Measurements from ENCODE around the gene ACKR3. TPM values are rescaled to one million over a fixed set of nuclear protein-coding genes. Genes with fewer than 3 reads are reported as not detected.
A peak's percentile ranks its signal among the peaks of the same experiment; 100 is the strongest.

Gene ACKR3
- total RNA-seq, 1 donor from 2014 or later, result 21.4 TPM

DNA sequence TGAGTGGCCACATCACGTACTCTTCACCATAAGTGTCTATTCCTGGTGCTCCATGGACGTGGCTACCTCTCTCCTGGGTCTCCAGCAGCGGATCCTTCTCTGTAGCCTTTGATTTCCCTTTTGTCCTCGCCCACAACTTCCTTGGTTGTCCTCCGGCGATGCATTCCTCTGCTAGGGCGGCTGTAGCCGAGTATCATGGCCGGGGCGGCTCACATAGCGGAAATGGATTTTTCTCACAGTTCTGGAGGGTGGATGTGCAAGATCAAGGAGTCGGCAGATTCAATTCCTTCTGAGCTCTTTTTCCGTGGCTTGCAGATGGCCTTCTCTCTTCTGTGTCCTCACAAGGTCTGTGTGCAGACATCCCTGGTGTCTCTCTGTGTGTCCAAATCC lies 35.7 kb downstream of the ACKR3 start:
- Histone ChIP-seq H3K9ac (ENCODE audit: low read depth in 1 of 3, low read length in 3 of 3) (no peak overlapping the region), H3K36me3 (ENCODE audit: control insufficient read depth in 3 of 3, insufficient read depth in 3 of 3, low read length in 3 of 3) (no peaks in the 10 kb centered on the region), H3K27me3 (ENCODE audit: control insufficient read depth in 3 of 3, insufficient read depth in 3 of 3, low read length in 3 of 3) (peaks cover 0 to 6% (median 0%) of the 10 kb centered on the region in 3 donors), H3K4me3 (ENCODE audit: low read length in 3 of 3) (no peak overlapping the region), H3K4me1 (ENCODE audit: control insufficient read depth in 3 of 3, insufficient read depth in 3 of 3, low read length in 3 of 3) (peaks cover 0 to 5% (median 0%) of the 10 kb centered on the region in 3 donors), H3K27ac (ENCODE audit: low read depth, low read length) (no peak overlapping the region), H3K9me3 (ENCODE audit: control insufficient read depth in 3 of 3, low read length in 3 of 3) (no peaks in the 10 kb centered on the region)

DNA sequence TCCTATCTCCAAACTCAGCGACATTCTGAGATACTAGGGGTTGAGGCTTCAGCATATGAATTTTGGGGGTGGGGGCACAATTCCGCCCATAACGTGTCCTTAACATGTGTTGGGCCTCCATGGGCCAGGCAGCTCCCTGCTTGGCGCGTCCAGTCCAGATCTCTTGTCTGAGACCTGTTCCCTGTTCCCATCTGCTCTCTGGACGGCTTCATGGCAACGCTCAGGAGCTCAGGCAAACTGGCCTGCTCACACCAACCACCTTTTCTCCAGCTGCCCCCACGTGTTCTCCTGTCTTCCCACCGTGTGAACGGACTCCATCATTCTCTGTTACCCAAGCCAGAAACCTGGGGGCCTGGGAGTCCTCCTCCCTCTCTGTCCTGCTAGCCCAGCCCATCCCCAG lies 36.4 kb downstream of the ACKR3 start:
- Histone ChIP-seq H3K27me3 (ENCODE audit: control insufficient read depth in 3 of 3, insufficient read depth in 3 of 3, low read length in 3 of 3) (peaks cover 0 to 6% (median 0%) of the 10 kb centered on the region in 3 donors), H3K36me3 (ENCODE audit: control insufficient read depth in 3 of 3, insufficient read depth in 3 of 3, low read length in 3 of 3) (no peaks in the 10 kb centered on the region), H3K9ac (ENCODE audit: low read depth in 1 of 3, low read length in 3 of 3) (no peak overlapping the region), H3K9me3 (ENCODE audit: control insufficient read depth in 3 of 3, low read length in 3 of 3) (no peaks in the 10 kb centered on the region), H3K4me3 (ENCODE audit: low read length in 3 of 3) (no peak overlapping the region), H3K27ac (ENCODE audit: low read depth, low read length) (no peak overlapping the region), H3K4me1 (ENCODE audit: control insufficient read depth in 3 of 3, insufficient read depth in 3 of 3, low read length in 3 of 3) (peaks cover 0 to 5% (median 2%) of the 10 kb centered on the region in 3 donors)

DNA sequence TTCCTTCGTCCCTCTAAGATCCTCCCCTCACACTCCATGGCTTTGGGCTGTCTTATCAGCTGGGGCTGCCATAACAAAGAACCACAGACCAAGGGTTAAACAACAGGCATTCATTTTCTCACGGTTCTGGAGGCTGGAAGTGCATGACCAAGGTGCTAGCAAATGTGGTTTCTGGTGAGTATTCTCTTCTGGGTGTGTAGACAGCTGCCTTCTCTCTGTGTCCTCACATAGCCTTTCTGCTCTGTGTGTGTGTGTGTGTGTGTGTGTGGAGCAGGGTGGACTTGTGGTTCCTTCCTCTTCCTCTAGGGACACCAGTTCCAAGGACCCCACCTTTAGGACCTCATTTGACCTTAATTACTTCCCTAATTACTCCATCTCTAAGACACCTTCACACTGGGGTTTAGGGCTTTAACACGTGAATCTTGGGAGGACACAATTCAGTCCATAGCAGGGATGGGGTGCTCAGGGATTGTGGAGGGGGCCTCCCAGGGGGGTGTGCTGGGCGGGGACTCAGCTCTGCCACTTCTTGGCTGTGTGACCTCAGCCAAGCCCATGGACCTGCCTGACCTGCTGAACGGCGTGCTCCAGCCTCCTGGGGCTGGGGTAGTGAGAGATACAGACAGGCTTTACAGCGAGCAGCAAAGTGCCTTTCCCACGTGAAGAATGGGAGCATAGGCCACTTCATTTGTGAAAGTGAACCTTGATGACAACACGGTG lies 38.0 kb downstream of the ACKR3 start:
- peaks cover 0 to 6% (median 0%) of the 10 kb centered on the region in 3 donors for H3K27me3 ChIP-seq (ENCODE audit: control insufficient read depth in 3 of 3, insufficient read depth in 3 of 3, low read length in 3 of 3)
- H3K36me3 ChIP-seq (ENCODE audit: control insufficient read depth in 3 of 3, insufficient read depth in 3 of 3, low read length in 3 of 3), result no peaks in the 10 kb centered on the region
- H3K4me1 ChIP-seq (ENCODE audit: control insufficient read depth in 3 of 3, insufficient read depth in 3 of 3, low read length in 3 of 3), result peaks cover 0 to 5% (median 3%) of the 10 kb centered on the region in 3 donors
- H3K27ac ChIP-seq (ENCODE audit: low read depth, low read length), result no peak overlapping the region
- no peak overlapping the region for H3K9ac ChIP-seq (ENCODE audit: low read depth in 1 of 3, low read length in 3 of 3)
- H3K4me3 ChIP-seq (ENCODE audit: low read length in 3 of 3), result no peak overlapping the region
- no peaks in the 10 kb centered on the region for H3K9me3 ChIP-seq (ENCODE audit: control insufficient read depth in 3 of 3, low read length in 3 of 3)

DNA sequence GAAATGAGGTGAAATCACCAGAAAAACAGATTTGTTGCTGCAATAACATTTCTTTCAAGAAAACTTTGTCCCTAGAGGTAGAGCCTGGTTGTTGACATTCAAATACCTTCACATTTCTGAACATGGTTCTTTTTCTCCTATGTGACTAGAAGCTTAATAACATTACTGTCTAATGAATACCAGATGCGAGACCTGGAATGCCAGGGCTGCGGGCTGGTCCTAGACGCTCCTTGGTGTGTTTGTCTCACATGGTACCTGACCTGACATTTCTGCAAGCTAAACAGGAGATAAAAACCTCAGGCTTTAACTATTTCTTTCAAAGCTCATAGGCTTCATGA lies 38.5 kb downstream of the ACKR3 start:
- H3K9ac ChIP-seq (ENCODE audit: low read depth in 1 of 3, low read length in 3 of 3), result no peak overlapping the region

DNA sequence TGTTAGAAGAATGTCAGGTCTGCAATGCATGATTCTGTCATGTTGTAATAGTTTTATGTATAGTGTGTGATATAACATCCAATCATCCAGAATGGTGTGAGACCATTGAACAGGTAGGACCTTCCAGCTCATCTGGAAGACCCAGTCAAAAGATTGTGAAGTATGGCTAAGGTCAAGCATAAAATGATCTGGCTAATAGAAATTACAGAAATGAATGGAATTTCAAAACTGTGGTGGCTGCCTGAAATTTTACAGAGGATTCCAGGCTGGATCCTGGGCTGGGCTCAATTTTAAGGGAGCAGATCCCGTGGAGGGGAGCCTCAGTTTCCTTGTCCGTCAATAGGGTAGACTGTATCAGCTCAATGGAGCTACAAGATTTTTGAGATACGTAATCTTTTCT lies 39.1 kb downstream of the ACKR3 start:
- no peak overlapping the region for H3K4me3 ChIP-seq (ENCODE audit: low read length in 3 of 3)
- no peaks in the 10 kb centered on the region for H3K36me3 ChIP-seq (ENCODE audit: control insufficient read depth in 3 of 3, insufficient read depth in 3 of 3, low read length in 3 of 3)
- peaks cover 9 to 14% (median 12%) of the 10 kb centered on the region in 3 donors for H3K4me1 ChIP-seq (ENCODE audit: control insufficient read depth in 3 of 3, insufficient read depth in 3 of 3, low read length in 3 of 3)
- no peak overlapping the region for H3K27ac ChIP-seq (ENCODE audit: low read depth, low read length)
- H3K9ac ChIP-seq (ENCODE audit: low read depth in 1 of 3, low read length in 3 of 3), result no peak overlapping the region
- H3K9me3 ChIP-seq (ENCODE audit: control insufficient read depth in 3 of 3, low read length in 3 of 3), result no peaks in the 10 kb centered on the region
- peaks cover 0 to 2% (median 0%) of the 10 kb centered on the region in 3 donors for H3K27me3 ChIP-seq (ENCODE audit: control insufficient read depth in 3 of 3, insufficient read depth in 3 of 3, low read length in 3 of 3)

More for the DNA sequence above, 38.5 kb downstream of the ACKR3 start:
- H3K27me3 ChIP-seq (ENCODE audit: control insufficient read depth in 3 of 3, insufficient read depth in 3 of 3, low read length in 3 of 3), result peaks cover 0 to 6% (median 0%) of the 10 kb centered on the region in 3 donors
- no peaks in the 10 kb centered on the region for H3K36me3 ChIP-seq (ENCODE audit: control insufficient read depth in 3 of 3, insufficient read depth in 3 of 3, low read length in 3 of 3)
- H3K4me1 ChIP-seq (ENCODE audit: control insufficient read depth in 3 of 3, insufficient read depth in 3 of 3, low read length in 3 of 3), result peaks cover 4 to 8% (median 6%) of the 10 kb centered on the region in 3 donors
- no peaks in the 10 kb centered on the region for H3K9me3 ChIP-seq (ENCODE audit: control insufficient read depth in 3 of 3, low read length in 3 of 3)
- H3K4me3 ChIP-seq (ENCODE audit: low read length in 3 of 3), result no peak overlapping the region
- H3K27ac ChIP-seq (ENCODE audit: low read depth, low read length), result no peak overlapping the region

DNA sequence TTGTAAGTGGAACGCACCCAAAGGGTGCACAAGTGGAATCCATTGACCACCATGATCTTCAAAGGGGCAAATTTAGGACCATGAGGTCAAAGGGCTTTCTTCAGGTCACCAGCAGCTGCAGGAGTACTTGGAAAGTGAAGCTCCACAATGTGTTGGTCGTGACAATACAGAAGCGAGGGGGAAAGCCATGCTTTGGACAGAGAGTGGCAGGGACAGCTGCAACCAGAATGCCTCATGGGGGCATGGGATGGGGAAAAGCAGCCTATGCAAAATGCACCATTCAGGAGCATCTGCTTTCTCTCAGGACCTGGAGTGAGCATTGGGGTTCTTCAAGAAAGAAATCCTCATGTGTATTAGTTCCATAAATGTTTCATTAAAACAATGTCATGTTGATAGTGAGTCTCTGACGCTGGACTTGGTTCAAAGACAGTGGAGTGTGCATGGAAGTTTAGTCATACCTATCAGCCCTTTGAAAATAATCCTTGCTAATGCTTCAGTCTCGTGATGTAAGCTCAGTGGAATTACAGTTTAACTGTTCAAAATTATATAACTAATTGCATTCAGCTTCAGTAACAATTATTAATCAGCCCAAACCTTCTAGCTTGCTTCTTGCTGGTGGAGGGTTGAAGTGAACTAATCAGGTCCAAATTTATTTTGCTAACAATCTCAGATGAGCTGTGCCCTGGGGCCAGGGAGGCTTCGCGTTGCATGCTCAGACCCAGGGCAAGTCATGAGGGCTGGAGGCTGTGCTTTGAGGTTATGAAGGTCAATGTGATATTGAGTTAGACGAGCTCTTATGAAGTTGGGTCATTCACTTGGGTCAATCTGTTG lies 41.6 kb downstream of the ACKR3 start:
- Histone ChIP-seq H3K9me3 (ENCODE audit: control insufficient read depth in 3 of 3, low read length in 3 of 3) (no peaks in the 10 kb centered on the region), H3K36me3 (ENCODE audit: control insufficient read depth in 3 of 3, insufficient read depth in 3 of 3, low read length in 3 of 3) (no peaks in the 10 kb centered on the region), H3K4me1 (ENCODE audit: control insufficient read depth in 3 of 3, insufficient read depth in 3 of 3, low read length in 3 of 3) (peaks cover 13 to 20% (median 17%) of the 10 kb centered on the region in 3 donors), H3K27ac (ENCODE audit: low read depth, low read length) (no peak overlapping the region), H3K4me3 (ENCODE audit: low read length in 3 of 3) (no peak overlapping the region), H3K9ac (ENCODE audit: low read depth in 1 of 3, low read length in 3 of 3) (no peak overlapping the region), H3K27me3 (ENCODE audit: control insufficient read depth in 3 of 3, insufficient read depth in 3 of 3, low read length in 3 of 3) (peaks cover 0 to 2% (median 0%) of the 10 kb centered on the region in 3 donors)

DNA sequence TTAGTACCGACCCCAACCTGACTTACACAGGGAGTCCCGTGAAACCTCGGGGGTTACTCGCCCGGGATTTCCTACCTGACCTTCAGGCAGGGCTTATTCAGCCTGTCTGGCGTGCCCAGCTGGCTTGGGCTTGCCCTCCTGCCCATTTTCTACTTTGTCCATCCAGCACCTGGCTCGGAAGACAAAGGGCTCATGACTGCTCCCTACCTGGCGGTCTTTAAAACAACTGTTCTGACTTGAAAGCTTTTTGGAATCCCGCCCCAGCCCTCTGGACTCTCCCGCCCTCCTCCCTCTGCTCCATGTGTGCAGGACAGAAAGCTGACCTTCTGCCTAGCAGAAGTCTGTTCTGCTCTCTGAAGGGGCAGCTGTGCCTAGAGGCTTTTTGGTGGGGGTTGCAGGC lies 43.1 kb downstream of the ACKR3 start:
- Histone ChIP-seq H3K4me3 (ENCODE audit: low read length in 3 of 3) (no peak overlapping the region), H3K9ac (ENCODE audit: low read depth in 1 of 3, low read length in 3 of 3) (no peak overlapping the region), H3K36me3 (ENCODE audit: control insufficient read depth in 3 of 3, insufficient read depth in 3 of 3, low read length in 3 of 3) (no peaks in the 10 kb centered on the region), H3K9me3 (ENCODE audit: control insufficient read depth in 3 of 3, low read length in 3 of 3) (no peaks in the 10 kb centered on the region), H3K27ac (ENCODE audit: low read depth, low read length) (no peak overlapping the region), H3K27me3 (ENCODE audit: control insufficient read depth in 3 of 3, insufficient read depth in 3 of 3, low read length in 3 of 3) (peaks cover 0 to 2% (median 0%) of the 10 kb centered on the region in 3 donors), H3K4me1 (ENCODE audit: control insufficient read depth in 3 of 3, insufficient read depth in 3 of 3, low read length in 3 of 3) (peaks cover 13 to 17% (median 15%) of the 10 kb centered on the region in 3 donors)

DNA sequence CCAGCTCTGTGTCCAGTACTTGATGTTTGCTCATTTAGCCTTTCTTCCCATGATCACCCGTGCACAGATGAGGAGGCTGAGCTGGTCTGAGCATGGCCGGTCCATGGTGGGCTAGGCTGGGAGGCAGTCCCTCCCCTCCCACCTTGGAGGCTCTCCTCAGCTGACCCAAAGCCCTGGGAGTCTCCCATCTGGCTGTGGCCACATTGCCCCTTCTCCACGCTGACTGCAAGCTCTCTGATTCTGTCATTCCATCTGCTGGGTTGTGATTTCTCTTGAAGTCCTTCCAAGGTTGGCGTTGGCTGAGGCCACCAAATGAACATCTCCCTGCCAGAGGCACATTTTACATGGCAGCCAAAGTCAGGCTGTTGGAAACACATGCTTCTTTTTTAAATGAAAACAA lies 44.0 kb downstream of the ACKR3 start:
- Histone ChIP-seq H3K27me3 (ENCODE audit: control insufficient read depth in 3 of 3, insufficient read depth in 3 of 3, low read length in 3 of 3) (peaks cover 0 to 2% (median 0%) of the 10 kb centered on the region in 3 donors), H3K4me3 (ENCODE audit: low read length in 3 of 3) (peak overlapping the region in 1 of 3 donors; percentile 22), H3K4me1 (ENCODE audit: control insufficient read depth in 3 of 3, insufficient read depth in 3 of 3, low read length in 3 of 3) (peaks cover 13 to 17% (median 15%) of the 10 kb centered on the region in 3 donors), H3K9ac (ENCODE audit: low read depth in 1 of 3, low read length in 3 of 3) (peak overlapping the region in 1 of 3 donors; percentile 33), H3K36me3 (ENCODE audit: control insufficient read depth in 3 of 3, insufficient read depth in 3 of 3, low read length in 3 of 3) (no peaks in the 10 kb centered on the region), H3K9me3 (ENCODE audit: control insufficient read depth in 3 of 3, low read length in 3 of 3) (no peaks in the 10 kb centered on the region), H3K27ac (ENCODE audit: low read depth, low read length) (no peak overlapping the region)

DNA sequence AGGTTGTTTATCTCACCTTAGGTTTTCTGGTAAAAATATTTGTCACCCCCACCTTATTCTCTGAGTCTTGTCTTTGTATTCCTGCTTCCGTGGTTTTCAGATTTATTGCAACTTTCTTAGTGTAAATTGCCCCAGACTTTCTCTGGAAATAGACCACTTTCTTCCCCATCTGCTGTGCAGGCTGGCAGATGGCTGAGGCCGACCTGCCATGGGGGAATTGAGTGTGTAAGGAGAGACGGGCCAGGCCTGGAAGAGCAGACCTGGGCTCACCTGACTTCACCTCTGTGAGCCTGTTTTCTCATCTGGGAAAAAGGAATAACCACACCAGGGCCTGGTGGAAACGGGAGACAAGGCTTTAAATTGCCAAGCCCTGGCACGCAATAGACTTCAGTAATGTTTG lies 44.9 kb downstream of the ACKR3 start:
- H3K27ac ChIP-seq (ENCODE audit: low read depth, low read length), result no peak overlapping the region
- H3K27me3 ChIP-seq (ENCODE audit: control insufficient read depth in 3 of 3, insufficient read depth in 3 of 3, low read length in 3 of 3), result peaks cover 0 to 2% (median 0%) of the 10 kb centered on the region in 3 donors

DNA sequence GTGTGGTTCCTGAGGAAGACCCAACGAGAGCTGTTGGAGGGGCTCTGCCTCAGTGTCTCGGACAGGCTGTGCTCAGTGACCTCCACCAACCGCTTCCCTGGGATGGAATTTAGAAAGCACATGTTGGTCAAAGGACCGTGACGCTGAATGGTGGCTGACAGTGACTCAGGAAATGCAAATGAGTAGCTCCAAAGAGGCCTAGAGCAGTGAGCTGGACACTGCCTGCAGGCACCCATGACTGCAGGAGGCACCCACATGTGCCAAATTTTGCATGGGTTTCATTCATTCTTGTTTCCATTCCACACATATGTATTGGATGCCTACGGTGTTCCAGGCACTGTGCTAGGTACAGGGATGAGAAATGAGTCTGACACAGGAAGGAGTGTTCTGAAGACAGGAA lies 46.4 kb downstream of the ACKR3 start:
- Histone ChIP-seq H3K9me3 (ENCODE audit: control insufficient read depth in 3 of 3, low read length in 3 of 3) (no peaks in the 10 kb centered on the region), H3K4me3 (ENCODE audit: low read length in 3 of 3) (no peak overlapping the region), H3K4me1 (ENCODE audit: control insufficient read depth in 3 of 3, insufficient read depth in 3 of 3, low read length in 3 of 3) (peaks cover 13 to 15% (median 15%) of the 10 kb centered on the region in 3 donors), H3K36me3 (ENCODE audit: control insufficient read depth in 3 of 3, insufficient read depth in 3 of 3, low read length in 3 of 3) (no peaks in the 10 kb centered on the region), H3K27me3 (ENCODE audit: control insufficient read depth in 3 of 3, insufficient read depth in 3 of 3, low read length in 3 of 3) (peaks cover 0 to 8% (median 0%) of the 10 kb centered on the region in 3 donors), H3K27ac (ENCODE audit: low read depth, low read length) (no peak overlapping the region), H3K9ac (ENCODE audit: low read depth in 1 of 3, low read length in 3 of 3) (no peak overlapping the region)

More for the DNA sequence above, 44.9 kb downstream of the ACKR3 start:
- Histone ChIP-seq H3K9me3 (ENCODE audit: control insufficient read depth in 3 of 3, low read length in 3 of 3) (no peaks in the 10 kb centered on the region), H3K4me1 (ENCODE audit: control insufficient read depth in 3 of 3, insufficient read depth in 3 of 3, low read length in 3 of 3) (peaks cover 13 to 17% (median 15%) of the 10 kb centered on the region in 3 donors), H3K9ac (ENCODE audit: low read depth in 1 of 3, low read length in 3 of 3) (no peak overlapping the region), H3K4me3 (ENCODE audit: low read length in 3 of 3) (no peak overlapping the region), H3K36me3 (ENCODE audit: control insufficient read depth in 3 of 3, insufficient read depth in 3 of 3, low read length in 3 of 3) (no peaks in the 10 kb centered on the region)

All from skeletal muscle tissue (tissue), 4 donors.